Measurements from ENCODE around the gene PRKN. TPM values are rescaled to one million over a fixed set of nuclear protein-coding genes. Genes with fewer than 3 reads are reported as not detected.

PRKN gene
- total RNA-seq, 1 experiment from 2014 or later: 2.0 TPM

DNA sequence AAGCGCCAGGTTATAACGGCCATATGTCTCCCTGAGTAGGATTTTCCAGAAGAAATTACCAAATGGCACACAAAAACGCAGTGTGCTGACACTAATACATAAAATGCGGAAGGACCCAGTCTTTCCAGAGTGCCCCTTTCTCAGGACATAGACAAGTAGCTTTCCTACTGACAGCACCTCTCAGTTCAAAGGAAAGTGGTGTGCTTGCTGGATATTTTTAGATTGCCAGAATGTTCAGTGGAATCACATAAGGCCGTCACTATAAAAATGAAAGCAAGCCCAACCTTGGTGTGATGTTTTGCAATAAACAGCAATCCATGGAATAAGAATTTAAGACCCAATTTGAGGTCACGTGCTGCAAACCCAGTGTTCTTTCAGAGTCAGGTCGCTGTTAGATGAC lies 1318.2 kb downstream of the PRKN start:
- Histone ChIP-seq H3K27ac (ENCODE audit: insufficient read length, low read depth, low read length) (no peak overlapping the region), H3K79me2 (ENCODE audit: insufficient read depth, low read length) (no peaks in the 10 kb centered on the region), H3K23ac (ENCODE audit: insufficient read length, low read depth, low read length) (no peak overlapping the region), H2BK120ac (ENCODE audit: low read depth, low read length, poor library complexity, severe bottlenecking) (no peak overlapping the region), H3K18ac (ENCODE audit: insufficient read length, low read depth, low read length) (no peak overlapping the region), H2AK5ac (ENCODE audit: insufficient read length, low read length) (no peak overlapping the region), H3K79me1 (ENCODE audit: insufficient read depth, low read depth, low read length, poor library complexity, severe bottlenecking) (no peaks in the 10 kb centered on the region), H3T11ph (ENCODE audit: low read length) (no peak overlapping the region), H3K27me3 (ENCODE audit: insufficient read depth, low read length) (no peaks in the 10 kb centered on the region), H3K4ac (ENCODE audit: low read depth, low read length) (no peak overlapping the region), H2BK20ac (ENCODE audit: low read depth, low read length, poor library complexity, severe bottlenecking) (no peak overlapping the region), H4K20me1 (ENCODE audit: control insufficient read depth, insufficient read depth, insufficient read length) (no peaks in the 10 kb centered on the region), H3K14ac (ENCODE audit: insufficient read depth, low read length) (no peak overlapping the region), H2BK5ac (ENCODE audit: insufficient read length, low read length) (no peak overlapping the region), H2AFZ (ENCODE audit: low read length) (no peak overlapping the region), H3K4me2 (ENCODE audit: insufficient read depth, insufficient read length, low read length) (no peak overlapping the region), H4K5ac (ENCODE audit: insufficient read length, low read depth, low read length) (no peak overlapping the region), H3K56ac (ENCODE audit: insufficient read length, low read depth, low read length) (no peak overlapping the region), H3K23me2 (ENCODE audit: insufficient read length, low read depth, low read length, poor library complexity, severe bottlenecking) (no peaks in the 10 kb centered on the region), H2BK12ac (ENCODE audit: insufficient read length, low read depth, low read length) (no peak overlapping the region), H2BK15ac (ENCODE audit: low read depth, low read length) (no peak overlapping the region), H4K91ac (ENCODE audit: insufficient read length, low read depth, low read length) (no peak overlapping the region), H3K9me3 (ENCODE audit: control insufficient read depth, low read depth, low read length) (peaks cover 10% of the 10 kb centered on the region), H3K9ac (ENCODE audit: extremely low read depth, insufficient read length, low read length) (no peak overlapping the region), H3K4me1 (ENCODE audit: insufficient read depth, low read length) (no peaks in the 10 kb centered on the region), H4K8ac (replicated peaks; ENCODE audit: insufficient read length, low read depth, low read length) (no peak overlapping the region)
- TF ChIP-seq, protein P1, sequence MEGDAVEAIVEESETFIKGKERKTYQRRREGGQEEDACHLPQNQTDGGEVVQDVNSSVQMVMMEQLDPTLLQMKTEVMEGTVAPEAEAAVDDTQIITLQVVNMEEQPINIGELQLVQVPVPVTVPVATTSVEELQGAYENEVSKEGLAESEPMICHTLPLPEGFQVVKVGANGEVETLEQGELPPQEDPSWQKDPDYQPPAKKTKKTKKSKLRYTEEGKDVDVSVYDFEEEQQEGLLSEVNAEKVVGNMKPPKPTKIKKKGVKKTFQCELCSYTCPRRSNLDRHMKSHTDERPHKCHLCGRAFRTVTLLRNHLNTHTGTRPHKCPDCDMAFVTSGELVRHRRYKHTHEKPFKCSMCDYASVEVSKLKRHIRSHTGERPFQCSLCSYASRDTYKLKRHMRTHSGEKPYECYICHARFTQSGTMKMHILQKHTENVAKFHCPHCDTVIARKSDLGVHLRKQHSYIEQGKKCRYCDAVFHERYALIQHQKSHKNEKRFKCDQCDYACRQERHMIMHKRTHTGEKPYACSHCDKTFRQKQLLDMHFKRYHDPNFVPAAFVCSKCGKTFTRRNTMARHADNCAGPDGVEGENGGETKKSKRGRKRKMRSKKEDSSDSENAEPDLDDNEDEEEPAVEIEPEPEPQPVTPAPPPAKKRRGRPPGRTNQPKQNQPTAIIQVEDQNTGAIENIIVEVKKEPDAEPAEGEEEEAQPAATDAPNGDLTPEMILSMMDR (conservative IDR thresholded peaks at IDR 0.05): no peak
- DNase-seq: no peak
- Mint-ChIP-seq H3K4me3 (no peak overlapping the region), H3K9me3 (peaks cover 3 to 5% of the 10 kb centered on the region in 2 experiments; a peak in 4 of 5 replicates), H3K27me3 (ENCODE audit: low read depth) (peaks cover 3% of the 10 kb centered on the region), H3K36me3 (ENCODE audit: insufficient read depth in 1 of 3, low read depth in 3 of 3) (no peaks in the 10 kb centered on the region; a peak in 1 of 7 replicates), H3K27ac (no peak overlapping the region), H3K4me1 (peaks cover 11 to 12% of the 10 kb centered on the region in 2 experiments)
- no CpG with 5 or more reads among the region's 7 CpGs for WGBS (ENCODE audit: extremely low coverage, insufficient read length, low lambda C conversion rate)
